Endothelial cell of umbilical vein (primary cell): ENCODE results near the gene SAP30L. TPM values are rescaled to one million over a fixed set of nuclear protein-coding genes. Genes with fewer than 3 reads are reported as not detected.

Experiments
- BruUV-seq: library from RNA; stranded (reverse); fragments of 400-500 nt; replicated peaks from 2 replicates; lab custom pipeline; 2021; lab: Mats Ljungman, UMichigan
- CTCF ChIA-PET: fragments of 300-600, 350-600 bp; sonication (Branson Sonifier 250); formaldehyde crosslinking; loops from one replicate; lab custom pipeline; 2021; ENCODE audit warnings: antibody characterized with exemption, inconsistent platforms; lab: Charles Lee
- POLR2A ChIA-PET: fragments of 300-600, 350-600 bp; sonication (Branson Sonifier 250); formaldehyde crosslinking; loops from one replicate; lab custom pipeline; 2021; ENCODE audit warnings: antibody characterized with exemption, inconsistent platforms; lab: Charles Lee
- DNase-seq: peaks from one replicate; pipeline ENCODE4 v3.0.0-alpha.2; 2011; ENCODE audit warnings: low read depth, low spot score
- FAIRE-seq: peaks from 2 replicates; lab custom pipeline; 2011; peaks lifted over from hg19 to GRCh38; lab: Jason Lieb, UNC
- H2AFZ ChIP-seq: 2 replicates; pipeline ENCODE4 v1.6.0; 2012; ENCODE audit warnings: low read depth, low read length, control low read depth, inconsistent platforms
- H3K27ac ChIP-seq: 2 replicates; pipeline ENCODE4 v1.5.1; 2011; ENCODE audit warnings: low read depth, mild to moderate bottlenecking, control low read depth, low read length, moderate library complexity; ENCODE audit not compliant: insufficient read depth
- H3K27me3 ChIP-seq, 2 experiments: 2 replicates each; pipeline versions ENCODE4 v1.6.0 to v1.6.1; 2011; ENCODE audit warnings: low read length in 2 of 2, mixed read lengths in 1 of 2; ENCODE audit not compliant: control insufficient read depth in 2 of 2, insufficient read depth in 2 of 2
- H3K36me3 ChIP-seq, 2 experiments: 2 replicates in 1 of 2; 3 replicates in 1 of 2; pipeline ENCODE4 v1.5.1; 2011; ENCODE audit warnings: low read length in 2 of 2, mild to moderate bottlenecking in 1 of 2, moderate library complexity in 1 of 2; ENCODE audit not compliant: control insufficient read depth in 2 of 2, insufficient read depth in 2 of 2; ENCODE audit errors: extremely low read depth in 1 of 2
- H3K4me1 ChIP-seq: 3 replicates; pipeline ENCODE4 v1.5.1; 2011; ENCODE audit warnings: mild to moderate bottlenecking, low read length; ENCODE audit not compliant: control insufficient read depth, insufficient read depth; ENCODE audit errors: extremely low read depth
- H3K4me2 ChIP-seq: 2 replicates; pipeline ENCODE4 v1.6.1; 2011; ENCODE audit warnings: low read length, control low read depth, mixed read lengths; ENCODE audit not compliant: insufficient read depth
- H3K4me3 ChIP-seq, 3 experiments: fragments of 200-600 bp in 1 of 3; sonication (generic), shearing (Covaris generic) in 1 of 3; replicated peaks in 1 of 3; 2 replicates each; pipeline ENCODE4 v1.5.1; 2011 to 2016; ENCODE audit warnings: control low read depth in 3 of 3, low read length in 3 of 3, mild to moderate bottlenecking in 2 of 3, inconsistent platforms in 1 of 3, low read depth in 1 of 3, moderate library complexity in 1 of 3; ENCODE audit not compliant: insufficient read depth in 1 of 3
- H3K79me2 ChIP-seq: 2 replicates; pipeline ENCODE4 v1.6.0; 2012; ENCODE audit warnings: low read length, inconsistent platforms; ENCODE audit not compliant: control insufficient read depth, insufficient read depth
- H3K9ac ChIP-seq: replicated peaks from 2 replicates; pipeline ENCODE3; 2011; ENCODE audit warnings: low read length, control low read depth; ENCODE audit not compliant: insufficient read depth; ENCODE audit errors: extremely low read depth
- H3K9me1 ChIP-seq: replicated peaks from 3 replicates; pipeline ENCODE4 v1.6.0; 2011; ENCODE audit warnings: mild to moderate bottlenecking, low read length; ENCODE audit not compliant: control insufficient read depth, insufficient read depth; ENCODE audit errors: extremely low read depth
- H3K9me3 ChIP-seq: replicated peaks from 2 replicates; pipeline ENCODE4 v1.5.1; 2012; ENCODE audit warnings: low read length, inconsistent platforms; ENCODE audit not compliant: control insufficient read depth, insufficient read depth
- H4K20me1 ChIP-seq: replicated peaks from 2 replicates; pipeline ENCODE3; 2011; ENCODE audit warnings: mild to moderate bottlenecking, low read length; ENCODE audit not compliant: control insufficient read depth, insufficient read depth; ENCODE audit errors: extremely low read depth
- EZH2 ChIP-seq: IDR thresholded peaks from 2 replicates; pipeline ENCODE4 v1.6.1; 2012; ENCODE audit warnings: borderline replicate concordance, low read depth, mild to moderate bottlenecking, moderate library complexity, low read length, inconsistent platforms; ENCODE audit not compliant: severe bottlenecking
- FOS ChIP-seq: IDR thresholded peaks from 2 replicates; pipeline ENCODE4 v1.6.1; 2011; ENCODE audit warnings: mild to moderate bottlenecking, low read length, moderate library complexity, borderline replicate concordance; ENCODE audit not compliant: insufficient read depth
- GATA2 ChIP-seq: IDR thresholded peaks from 2 replicates; pipeline ENCODE4 v1.7.0; 2011; ENCODE audit warnings: low read depth, mild to moderate bottlenecking, moderate library complexity, mixed read lengths, low read length; ENCODE audit not compliant: insufficient read length, insufficient read depth
- JUN ChIP-seq: IDR thresholded peaks from 2 replicates; pipeline ENCODE4 v1.6.1; 2011; ENCODE audit warnings: borderline replicate concordance, low read depth; ENCODE audit not compliant: insufficient read length, insufficient read depth
- MAX ChIP-seq: IDR thresholded peaks from 2 replicates; pipeline ENCODE4 v1.6.1; 2011; ENCODE audit not compliant: insufficient read depth, insufficient read length
- MYC ChIP-seq: IDR thresholded peaks from one replicate; pipeline ENCODE4 v1.6.1; 2011; ENCODE audit warnings: mild to moderate bottlenecking, low read depth, low read length
- POLR2A ChIP-seq: IDR thresholded peaks from 2 replicates; pipeline ENCODE4 v1.6.1; 2012; ENCODE audit warnings: low read depth, mild to moderate bottlenecking, control low read depth, low read length
- POLR2AphosphoS5 ChIP-seq: IDR thresholded peaks from 2 replicates; pipeline ENCODE4 v1.6.1; 2012; ENCODE audit warnings: low read depth, mild to moderate bottlenecking, control low read depth, low read length, moderate library complexity; ENCODE audit not compliant: insufficient read depth
- dilution Hi-C: fragments of 300-500 bp; cut with MboI; formaldehyde crosslinking; loops from one replicate; pipeline ENCODE4 v1.15.0; 2019; ENCODE audit warnings: low sequenced_read_pairs; ENCODE audit not compliant: extremely low pct_ligation_motif_present
- intact Hi-C: fragments of 100-400 bp; cut with micrococcal nuclease; formaldehyde crosslinking; loops from one replicate; pipeline ENCODE4 v1.10.0; 2022
- polyA plus RNA-seq, 4 experiments: library from polyadenylated mRNA; depleted of rRNA in 3 of 4; stranded (reverse) in 3 of 4; unstranded in 1 of 4; fragments of >200 nt; gene quantifications; 2 replicates each; pipeline versions ENCODE4 v1.2.1 to v1.2.3, GENCODE V29; 2011 to 2012; ENCODE audit warnings: missing spikeins in 1 of 4
- total RNA-seq: library from RNA; stranded (reverse); gene quantifications from 2 replicates; pipeline ENCODE4 v1.2.3, GENCODE V29; 2021
- TF ChIP-seq, protein P1 (sequence below), 2 donors: IDR thresholded peaks; 1 replicate in 1 of 2; 2 replicates in 1 of 2; pipeline ENCODE4 v1.5.1; 2011; ENCODE audit warnings: low read length in 2 of 2, mild to moderate bottlenecking in 2 of 2, moderate library complexity in 2 of 2, control low read depth in 1 of 2, inconsistent platforms in 1 of 2, low read depth in 1 of 2; ENCODE audit not compliant: insufficient read depth in 1 of 2; ENCODE audit errors: extremely low read depth in 1 of 2

Gene SAP30L
- total and polyA plus RNA-seq, 2 donors (not counting 3 experiments of a cell fraction or from before 2014, with no cell fraction given) = 18.1 to 37.8 TPM

DNA sequence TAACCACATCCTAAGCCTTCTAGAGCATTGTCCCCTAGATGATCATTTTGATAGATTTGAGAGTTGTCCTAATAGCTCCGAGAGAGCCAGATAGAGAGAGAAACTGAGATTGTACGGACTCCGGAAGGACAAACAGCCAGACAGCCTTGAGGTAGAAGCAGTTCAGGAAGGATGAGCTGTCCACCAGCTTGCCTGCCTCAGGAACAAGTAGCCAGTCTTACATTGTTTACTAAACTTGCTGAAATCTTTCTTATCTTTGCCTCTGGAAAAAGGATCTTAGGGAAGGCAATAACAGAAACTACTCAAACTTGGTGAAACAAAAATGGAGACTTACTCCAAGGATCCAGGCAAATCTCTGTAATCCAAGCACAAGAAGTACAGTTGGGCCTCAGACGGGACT is 39.0 kb upstream of the SAP30L start:
- Histone ChIP-seq H3K4me2 (no peak overlapping the region), H3K9ac (no peak overlapping the region), H3K9me3 (no peaks in the 10 kb centered on the region), H4K20me1 (no peaks in the 10 kb centered on the region), H3K4me3 (no peak overlapping the region), H3K27ac (no peak overlapping the region), H3K9me1 (no peaks in the 10 kb centered on the region), H2AFZ (no peak overlapping the region), H3K4me1 (no peaks in the 10 kb centered on the region), H3K79me2 (no peaks in the 10 kb centered on the region), H3K27me3 (no peaks in the 10 kb centered on the region), H3K36me3 (peaks cover 5 to 13% of the 10 kb centered on the region in 2 experiments)
- dilution Hi-C loops (no loop called here), intact Hi-C loops (loop anchor here (2.0 to 5.0 kb wide), 2 partner anchors 60 to 75 kb away; no protein-coding TSS in a partner anchor)
- ChIA-PET POLR2A (no interaction called here), CTCF (interaction anchor here (1.1 to 3.0 kb wide), 3 partner anchors 210 to 432 kb away, joined by 5 to 37 read pairs (median 14); no protein-coding TSS in a partner anchor)
- FAIRE-seq (no peak), DNase-seq (no peak)
- BruUV-seq = no TSS peak
- TF ChIP-seq MAX = no peak
- no peak for TF ChIP-seq POLR2A
- no peak for TF ChIP-seq JUN
- no peak for TF ChIP-seq EZH2
- no peak for TF ChIP-seq FOS
- no peak for TF ChIP-seq MYC
- TF ChIP-seq POLR2AphosphoS5 = no peak
- TF ChIP-seq, protein P1, sequence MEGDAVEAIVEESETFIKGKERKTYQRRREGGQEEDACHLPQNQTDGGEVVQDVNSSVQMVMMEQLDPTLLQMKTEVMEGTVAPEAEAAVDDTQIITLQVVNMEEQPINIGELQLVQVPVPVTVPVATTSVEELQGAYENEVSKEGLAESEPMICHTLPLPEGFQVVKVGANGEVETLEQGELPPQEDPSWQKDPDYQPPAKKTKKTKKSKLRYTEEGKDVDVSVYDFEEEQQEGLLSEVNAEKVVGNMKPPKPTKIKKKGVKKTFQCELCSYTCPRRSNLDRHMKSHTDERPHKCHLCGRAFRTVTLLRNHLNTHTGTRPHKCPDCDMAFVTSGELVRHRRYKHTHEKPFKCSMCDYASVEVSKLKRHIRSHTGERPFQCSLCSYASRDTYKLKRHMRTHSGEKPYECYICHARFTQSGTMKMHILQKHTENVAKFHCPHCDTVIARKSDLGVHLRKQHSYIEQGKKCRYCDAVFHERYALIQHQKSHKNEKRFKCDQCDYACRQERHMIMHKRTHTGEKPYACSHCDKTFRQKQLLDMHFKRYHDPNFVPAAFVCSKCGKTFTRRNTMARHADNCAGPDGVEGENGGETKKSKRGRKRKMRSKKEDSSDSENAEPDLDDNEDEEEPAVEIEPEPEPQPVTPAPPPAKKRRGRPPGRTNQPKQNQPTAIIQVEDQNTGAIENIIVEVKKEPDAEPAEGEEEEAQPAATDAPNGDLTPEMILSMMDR (IDR thresholded peaks at IDR 0.05; ENCODE audit: extremely low read depth in 1 of 2, insufficient read depth in 1 of 2, low read depth in 1 of 2, low read length in 2 of 2) = no peak
- TF ChIP-seq GATA2 = no peak
